Astrocyte (in vitro differentiated cells and primary cell): ENCODE data around the gene MACO1. TPM values are rescaled to one million over a fixed set of nuclear protein-coding genes. Genes with fewer than 3 reads are reported as not detected.

Source experiments
- DNase-seq: peaks from one replicate; pipeline ENCODE4 v3.0.0-alpha.2; 2010; ENCODE audit warnings: low read depth
- FAIRE-seq: peaks from 2 replicates; lab custom pipeline; 2011; peaks lifted over from hg19 to GRCh38; lab: Jason Lieb, UNC
- H2AFZ ChIP-seq: 2 replicates; pipeline ENCODE4 v1.6.0; 2012; ENCODE audit warnings: low read depth, low read length, inconsistent platforms
- H3K27ac ChIP-seq: 2 replicates; pipeline ENCODE4 v1.5.1; 2011; ENCODE audit warnings: low read depth, low read length, inconsistent platforms
- H3K27me3 ChIP-seq: 2 replicates; pipeline ENCODE4 v1.6.0; 2011; ENCODE audit warnings: low read length, inconsistent platforms; ENCODE audit not compliant: insufficient read depth
- H3K36me3 ChIP-seq: 2 replicates; pipeline ENCODE4 v1.5.1; 2011; ENCODE audit warnings: low read length, inconsistent platforms; ENCODE audit not compliant: insufficient read depth
- H3K4me1 ChIP-seq: 2 replicates; pipeline ENCODE4 v1.5.1; 2011; ENCODE audit warnings: low read length, inconsistent platforms; ENCODE audit not compliant: insufficient read depth
- H3K4me2 ChIP-seq: 2 replicates; pipeline ENCODE4 v1.6.0; 2012; ENCODE audit warnings: low read length, inconsistent platforms
- H3K4me3 ChIP-seq: 2 replicates; pipeline ENCODE4 v1.5.1; 2011; ENCODE audit warnings: low read depth, mild to moderate bottlenecking, low read length, inconsistent platforms; ENCODE audit not compliant: insufficient read depth
- H3K79me2 ChIP-seq: 2 replicates; pipeline ENCODE4 v1.6.0; 2012; ENCODE audit warnings: mild to moderate bottlenecking, low read length, inconsistent platforms; ENCODE audit not compliant: insufficient read depth
- H3K9ac ChIP-seq: 2 replicates; pipeline ENCODE4 v1.6.0; 2012; ENCODE audit warnings: mild to moderate bottlenecking, low read length, inconsistent platforms
- H3K9me3 ChIP-seq: 2 replicates; pipeline ENCODE4 v1.5.1; 2012; ENCODE audit warnings: low read depth, mild to moderate bottlenecking, low read length, inconsistent platforms; ENCODE audit not compliant: insufficient read depth
- H4K20me1 ChIP-seq: 2 replicates; pipeline ENCODE4 v1.6.0; 2012; ENCODE audit warnings: low read length, inconsistent platforms; ENCODE audit not compliant: insufficient read depth
- H3K27ac Mint-ChIP-seq: one replicate; pipeline ENCODE4 v1.8.0; 2021; ENCODE audit warnings: mild to moderate bottlenecking, mixed read lengths; ENCODE audit not compliant: unreplicated experiment
- H3K27me3 Mint-ChIP-seq: one replicate; pipeline ENCODE4 v1.8.0; 2021; ENCODE audit warnings: low read depth, mixed read lengths; ENCODE audit not compliant: unreplicated experiment
- H3K36me3 Mint-ChIP-seq: one replicate; pipeline ENCODE4 v1.8.0; 2021; ENCODE audit warnings: low read depth, mixed read lengths; ENCODE audit not compliant: unreplicated experiment
- H3K4me1 Mint-ChIP-seq: one replicate; pipeline ENCODE4 v1.8.0; 2021; ENCODE audit warnings: low read depth, mixed read lengths; ENCODE audit not compliant: unreplicated experiment
- H3K4me3 Mint-ChIP-seq: one replicate; pipeline ENCODE4 v1.8.0; 2021; ENCODE audit warnings: mild to moderate bottlenecking, moderate library complexity, mixed read lengths; ENCODE audit not compliant: unreplicated experiment
- H3K9me3 Mint-ChIP-seq: one replicate; pipeline ENCODE4 v1.8.0; 2021; ENCODE audit warnings: mild to moderate bottlenecking, mixed read lengths; ENCODE audit not compliant: unreplicated experiment
- EZH2 ChIP-seq: IDR thresholded peaks from 2 replicates; pipeline ENCODE4 v1.6.1; 2012; ENCODE audit warnings: mild to moderate bottlenecking, low read length, inconsistent platforms; ENCODE audit not compliant: insufficient read depth
- total RNA-seq: library from RNA; stranded (reverse); gene quantifications from 2 replicates; pipeline ENCODE4 v1.2.1, GENCODE V29; 2021
- TF ChIP-seq, protein P1 (sequence below): IDR thresholded peaks from 2 replicates; pipeline ENCODE4 v1.5.1; 2011; ENCODE audit warnings: low read depth, mild to moderate bottlenecking, inconsistent platforms, low read length, moderate library complexity; ENCODE audit not compliant: insufficient read depth

Gene MACO1
- total RNA-seq, 1 donor from 2014 or later: 31.8 TPM

DNA sequence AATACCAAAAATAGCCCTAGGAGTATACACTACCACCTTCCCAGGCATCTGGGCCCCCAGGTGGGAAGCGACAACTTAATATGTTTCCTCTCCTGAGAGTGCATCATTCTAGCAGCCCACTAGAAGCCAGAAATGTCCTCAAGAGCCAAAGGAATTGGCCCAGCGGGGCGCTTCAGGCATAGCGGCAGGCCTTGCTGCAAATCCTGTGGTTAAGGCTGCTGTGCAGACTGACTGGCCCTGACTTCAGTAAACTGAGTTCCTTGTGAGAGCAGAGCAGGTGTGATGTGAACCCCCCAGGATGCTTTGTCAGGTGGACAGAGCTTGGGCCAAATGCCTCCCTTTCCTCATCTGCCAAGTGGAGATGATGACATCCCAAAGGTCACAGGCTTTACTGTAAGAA is 83.0 kb downstream of the MACO1 start:
- no peak overlapping the region for H3K9ac ChIP-seq
- H3K4me3 ChIP-seq: no peak overlapping the region
- Mint-ChIP-seq H3K4me1 (no peaks in the 10 kb centered on the region), H3K27me3 (peaks cover 5% of the 10 kb centered on the region), H3K4me3 (no peak overlapping the region), H3K9me3 (peaks cover 2% of the 10 kb centered on the region), H3K36me3 (no peaks in the 10 kb centered on the region), H3K27ac (no peak overlapping the region)
- no peak overlapping the region for H3K27ac ChIP-seq
- no peaks in the 10 kb centered on the region for H3K9me3 ChIP-seq
- TF ChIP-seq, protein P1, sequence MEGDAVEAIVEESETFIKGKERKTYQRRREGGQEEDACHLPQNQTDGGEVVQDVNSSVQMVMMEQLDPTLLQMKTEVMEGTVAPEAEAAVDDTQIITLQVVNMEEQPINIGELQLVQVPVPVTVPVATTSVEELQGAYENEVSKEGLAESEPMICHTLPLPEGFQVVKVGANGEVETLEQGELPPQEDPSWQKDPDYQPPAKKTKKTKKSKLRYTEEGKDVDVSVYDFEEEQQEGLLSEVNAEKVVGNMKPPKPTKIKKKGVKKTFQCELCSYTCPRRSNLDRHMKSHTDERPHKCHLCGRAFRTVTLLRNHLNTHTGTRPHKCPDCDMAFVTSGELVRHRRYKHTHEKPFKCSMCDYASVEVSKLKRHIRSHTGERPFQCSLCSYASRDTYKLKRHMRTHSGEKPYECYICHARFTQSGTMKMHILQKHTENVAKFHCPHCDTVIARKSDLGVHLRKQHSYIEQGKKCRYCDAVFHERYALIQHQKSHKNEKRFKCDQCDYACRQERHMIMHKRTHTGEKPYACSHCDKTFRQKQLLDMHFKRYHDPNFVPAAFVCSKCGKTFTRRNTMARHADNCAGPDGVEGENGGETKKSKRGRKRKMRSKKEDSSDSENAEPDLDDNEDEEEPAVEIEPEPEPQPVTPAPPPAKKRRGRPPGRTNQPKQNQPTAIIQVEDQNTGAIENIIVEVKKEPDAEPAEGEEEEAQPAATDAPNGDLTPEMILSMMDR: no peak
- TF ChIP-seq EZH2: no peak
- DNase-seq (no peak), FAIRE-seq (no peak)
- H3K27me3 ChIP-seq: no peaks in the 10 kb centered on the region
- H3K4me2 ChIP-seq: no peak overlapping the region
- no peaks in the 10 kb centered on the region for H3K79me2 ChIP-seq
- no peak overlapping the region for H2AFZ ChIP-seq
- H3K4me1 ChIP-seq: no peaks in the 10 kb centered on the region
- no peaks in the 10 kb centered on the region for H3K36me3 ChIP-seq
- no peaks in the 10 kb centered on the region for H4K20me1 ChIP-seq

DNA sequence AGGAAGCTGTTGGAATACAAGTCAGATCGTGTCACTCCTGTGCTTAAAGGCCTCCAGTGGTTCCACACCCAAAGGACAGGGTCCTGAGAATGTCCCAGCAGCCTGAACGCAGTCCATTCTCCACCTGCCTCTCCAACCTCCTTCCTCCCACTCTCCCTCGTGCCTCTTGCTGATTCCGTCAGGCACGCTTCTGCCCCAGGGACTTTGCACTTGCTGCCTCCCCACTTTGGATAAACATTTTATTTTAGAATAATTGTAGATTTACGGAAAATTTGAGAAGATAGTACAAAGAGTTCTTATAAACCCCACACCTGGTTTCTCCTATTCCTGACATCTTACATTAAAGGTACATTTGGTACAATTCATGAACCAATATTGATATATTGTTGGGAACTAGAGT is 84.3 kb downstream of the MACO1 start:
- H3K4me2 ChIP-seq: no peak overlapping the region
- FAIRE-seq (no peak), DNase-seq (no peak)
- no peaks in the 10 kb centered on the region for H3K4me1 Mint-ChIP-seq
- no peaks in the 10 kb centered on the region for H3K4me1 ChIP-seq
- no peaks in the 10 kb centered on the region for H3K9me3 ChIP-seq
- TF ChIP-seq, protein P1: no peak
- TF ChIP-seq EZH2: no peak
- no peaks in the 10 kb centered on the region for H3K79me2 ChIP-seq
- no peaks in the 10 kb centered on the region for H3K36me3 Mint-ChIP-seq
- H3K36me3 ChIP-seq: no peaks in the 10 kb centered on the region
- no peak overlapping the region for H3K27ac Mint-ChIP-seq
- no peaks in the 10 kb centered on the region for H3K27me3 ChIP-seq
- H2AFZ ChIP-seq: no peak overlapping the region
- H3K27ac ChIP-seq: no peak overlapping the region
- H3K9ac ChIP-seq: no peak overlapping the region
- H3K4me3 Mint-ChIP-seq: no peak overlapping the region
- H3K9me3 Mint-ChIP-seq: peaks cover 2% of the 10 kb centered on the region
- H4K20me1 ChIP-seq: no peaks in the 10 kb centered on the region
- H3K4me3 ChIP-seq: no peak overlapping the region
- peaks cover 5% of the 10 kb centered on the region for H3K27me3 Mint-ChIP-seq

DNA sequence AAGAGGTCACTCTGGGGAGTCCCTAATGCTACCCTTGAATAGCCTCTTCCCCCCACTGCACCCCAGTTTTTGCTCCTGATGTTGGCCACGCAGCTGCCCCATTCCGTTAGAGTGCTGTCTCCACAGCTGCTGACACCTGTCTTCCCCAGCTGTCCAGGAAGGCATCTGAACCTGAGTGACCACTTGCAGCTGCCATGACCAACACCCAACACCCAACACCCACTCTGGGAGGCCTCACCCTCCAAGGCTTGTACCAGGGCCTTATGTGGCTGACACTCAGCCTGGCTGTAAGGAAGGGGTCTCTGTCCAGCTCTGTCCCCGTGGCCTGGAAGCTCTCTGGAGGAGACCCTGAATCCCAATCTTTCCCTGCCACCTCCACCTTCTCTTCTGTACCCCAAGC is 86.0 kb downstream of the MACO1 start:
- Histone ChIP-seq H3K4me1 (no peaks in the 10 kb centered on the region), H3K36me3 (no peaks in the 10 kb centered on the region), H3K27ac (no peak overlapping the region), H4K20me1 (no peaks in the 10 kb centered on the region), H3K4me3 (no peak overlapping the region), H3K27me3 (no peaks in the 10 kb centered on the region), H3K9ac (no peak overlapping the region), H3K4me2 (no peak overlapping the region), H3K9me3 (no peaks in the 10 kb centered on the region), H3K79me2 (no peaks in the 10 kb centered on the region), H2AFZ (no peak overlapping the region)
- DNase-seq: no peak
- no peak for FAIRE-seq
- TF ChIP-seq, protein P1: no peak
- TF ChIP-seq EZH2: no peak
- Mint-ChIP-seq H3K4me1 (no peaks in the 10 kb centered on the region), H3K27ac (no peak overlapping the region), H3K27me3 (peaks cover 8% of the 10 kb centered on the region), H3K4me3 (no peak overlapping the region), H3K36me3 (no peaks in the 10 kb centered on the region), H3K9me3 (peaks cover 2% of the 10 kb centered on the region)
